COLO829 (cell line): Measurements from ENCODE around the gene DDI2.

Experiments
- DNase-seq: peaks from one replicate; pipeline ENCODE4 v3.0.0; 2012; ENCODE audit warnings: low spot score

DDI2 gene

GRCh38 chr1:15704526-15705183 is 87.4 kb downstream of the DDI2 start:
- no peak for DNase-seq

- DNase-seq, result no peak
These were observed 87.9 kb downstream of the DDI2 start for GRCh38 chr1:15705184-15705566.

GRCh38 chr1:15706751-15707150 is 89.5 kb downstream of the DDI2 start:
- no peak for DNase-seq

GRCh38 chr1:15707239-15707925 is 90.1 kb downstream of the DDI2 start:
- no peak for DNase-seq

GRCh38 chr1:15708486-15709137 is 91.4 kb downstream of the DDI2 start:
- no peak for DNase-seq

- no peak for DNase-seq
These were observed 92.0 kb downstream of the DDI2 start for GRCh38 chr1:15709226-15709625.

- no peak for DNase-seq
These were observed 94.9 kb downstream of the DDI2 start for GRCh38 chr1:15712168-15712567.

GRCh38 chr1:15714406-15715136 is 97.3 kb downstream of the DDI2 start:
- peak; percentile 45 for DNase-seq

GRCh38 chr1:15717418-15718125 is 100.3 kb downstream of the DDI2 start:
- DNase-seq, result no peak

- no peak for DNase-seq
These were observed 100.9 kb downstream of the DDI2 start for GRCh38 chr1:15718199-15718601.
